DMS153 (cell line): ENCODE data around the gene LAMP2.
"Not testable (repeated sequence)": the region's sequence is repeated elsewhere in the genome, so short reads cannot be mapped to it uniquely, and the experiment has no call there.

ENCODE experiments used
- DNase-seq: peaks from one replicate; lab custom pipeline; 2025; lab: John Stamatoyannopoulos, UW

LAMP2 gene

DNA sequence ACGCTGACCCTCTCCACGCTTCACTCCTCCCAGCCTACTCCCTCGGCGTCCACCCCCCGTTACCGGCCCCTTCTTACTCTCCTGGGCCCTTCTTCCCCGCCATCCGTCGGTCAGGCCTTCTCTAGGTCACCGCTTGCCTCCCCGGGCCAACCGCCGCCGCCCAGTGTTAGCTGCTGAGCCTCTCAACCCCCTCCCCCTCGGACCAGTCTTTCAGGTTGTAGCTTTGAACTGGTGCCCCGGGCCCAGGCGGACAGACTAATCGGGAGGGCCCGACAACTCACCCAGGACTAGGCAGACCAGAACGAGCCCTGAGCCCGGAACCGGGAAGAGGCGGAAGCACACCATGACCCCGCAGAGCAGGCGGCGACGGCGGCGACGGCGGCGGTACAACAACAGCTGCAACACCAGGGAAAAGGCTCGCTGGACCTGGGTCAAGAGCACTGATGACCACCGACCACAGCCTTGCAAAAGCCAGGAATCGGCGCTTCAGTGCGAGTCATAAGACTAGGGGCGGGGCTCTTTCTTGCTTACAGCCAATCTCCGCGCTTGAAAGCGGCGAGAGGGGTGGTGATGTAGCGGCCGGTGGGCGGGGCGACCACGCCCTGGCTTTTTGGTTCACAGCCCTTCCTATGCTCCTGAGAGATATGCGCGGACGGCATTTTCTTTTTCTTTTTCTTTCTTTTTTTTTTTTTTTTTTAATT is at the start of gene LAMP2:
Gene LAMP2 (minus strand): TSS at position 472 of the 701 bp plus-strand sequence. CDS start 127 bp downstream, at position 345.
- DNase-seq = peak; percentile 84

DNA sequence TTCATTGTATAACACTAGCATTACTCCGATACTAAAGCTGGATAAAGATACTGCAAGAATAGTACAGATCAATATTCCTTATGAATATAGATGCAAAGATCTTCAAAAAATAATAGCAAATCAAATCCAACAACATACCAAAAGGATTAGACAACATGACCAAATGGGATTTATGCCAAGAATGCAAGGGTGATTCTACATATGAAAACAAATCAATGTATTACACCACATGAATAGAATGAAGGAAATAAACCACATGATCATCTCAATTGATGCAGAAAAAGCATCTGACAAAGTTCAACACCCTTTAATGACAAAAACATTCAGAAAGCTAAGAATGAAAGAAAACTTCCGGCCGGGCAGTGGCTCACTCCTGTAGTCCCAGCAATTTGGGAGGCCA is 48.8 kb upstream of the LAMP2 start:
- DNase-seq = no peak

DNA sequence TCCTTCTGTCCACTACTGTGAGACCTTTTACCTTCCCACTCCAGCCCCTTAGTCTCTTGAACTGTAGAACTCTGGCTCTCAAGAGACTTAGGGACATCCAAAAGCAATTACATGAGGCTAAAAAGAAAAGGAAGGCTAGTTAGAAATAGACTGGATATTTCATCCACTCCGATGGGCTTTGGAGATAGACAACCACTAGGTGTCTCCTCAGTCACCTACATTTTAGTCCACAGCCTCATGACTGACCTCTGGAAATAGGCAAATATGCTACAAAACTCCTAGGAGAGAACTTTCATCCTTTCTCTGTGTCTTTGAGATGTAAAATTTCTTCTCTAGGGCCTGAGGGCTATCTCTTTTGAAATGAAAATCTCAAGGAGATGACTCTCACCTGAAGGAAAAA is 45.1 kb upstream of the LAMP2 start:
- DNase-seq = no peak

DNA sequence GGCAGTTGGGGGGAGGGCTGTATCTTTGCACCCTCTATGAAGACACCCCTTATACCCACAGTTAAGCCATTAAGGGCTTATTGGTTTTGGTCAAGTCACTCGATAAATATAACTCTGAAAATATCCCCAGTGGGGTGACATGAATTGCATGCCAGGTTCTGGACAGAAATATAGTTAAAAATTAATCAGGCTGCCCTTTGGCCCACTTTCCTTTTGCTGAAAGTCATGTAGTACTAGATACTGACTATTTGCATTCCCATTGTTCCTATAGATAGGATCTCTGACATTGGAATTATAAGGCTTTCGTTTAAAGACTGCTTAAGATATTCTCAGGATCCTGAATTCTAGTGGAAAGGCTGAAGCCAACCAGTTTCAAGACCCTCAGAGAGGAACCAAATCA is 43.5 kb upstream of the LAMP2 start:
- no peak for DNase-seq

GRCh38 chrX:120512222-120512621 is 43.1 kb upstream of the LAMP2 start:
- DNase-seq = no peak

DNA sequence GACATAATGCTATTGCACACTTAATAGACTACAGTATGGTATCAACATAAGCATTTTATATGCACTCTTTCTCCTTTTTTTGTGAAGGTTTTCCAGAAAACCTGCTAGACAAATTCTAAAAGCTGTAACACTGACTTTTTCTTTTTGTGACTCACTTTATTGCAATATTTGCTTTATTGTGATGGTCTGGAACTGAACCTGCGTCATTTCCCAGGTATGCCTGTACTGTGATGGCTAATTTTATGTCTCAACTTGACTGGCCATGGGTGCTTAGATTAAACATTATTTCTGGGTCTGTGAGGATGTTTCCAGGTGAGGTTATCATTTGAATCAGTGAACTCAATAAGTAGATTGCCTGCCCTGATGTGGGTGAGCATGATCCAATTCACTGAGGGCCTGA is 35.5 kb upstream of the LAMP2 start:
- DNase-seq = no peak

DNA sequence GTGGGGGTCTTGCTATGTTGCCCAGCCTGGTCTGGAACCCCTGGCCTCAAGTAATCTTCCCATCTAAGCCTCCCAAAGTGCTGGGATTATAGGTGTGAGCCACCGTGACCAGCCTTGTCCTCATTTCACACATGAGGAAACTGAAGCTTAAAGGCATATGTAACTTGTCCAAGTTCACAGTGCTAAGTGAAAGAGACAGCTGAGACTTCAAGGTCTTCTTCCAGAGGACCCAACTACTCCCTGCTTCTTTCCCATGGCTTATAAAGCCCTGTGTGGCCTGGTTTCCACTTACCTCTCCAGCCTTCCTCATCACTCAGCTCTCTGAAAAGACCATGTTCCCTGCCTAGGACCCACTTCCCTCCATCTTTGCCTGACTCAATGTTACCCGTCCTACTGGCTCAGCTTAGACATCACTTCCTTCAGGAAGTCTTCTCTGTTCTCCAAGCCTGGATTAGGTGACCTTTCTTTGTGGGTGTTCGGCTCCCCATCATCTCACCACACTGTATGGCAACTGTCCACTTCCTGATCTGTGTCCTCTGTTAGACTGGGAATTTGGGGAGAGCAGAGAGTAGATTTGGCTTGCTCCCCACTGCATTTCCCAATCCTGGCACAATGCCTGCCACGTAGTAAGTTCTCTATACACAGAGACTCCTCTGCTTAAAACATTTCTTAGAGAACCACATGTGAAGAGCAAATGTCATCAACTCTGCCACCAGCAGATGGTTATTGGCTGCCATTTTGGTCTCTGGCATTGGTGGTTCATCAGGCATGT is 30.4 kb upstream of the LAMP2 start:
- DNase-seq = no peak

DNA sequence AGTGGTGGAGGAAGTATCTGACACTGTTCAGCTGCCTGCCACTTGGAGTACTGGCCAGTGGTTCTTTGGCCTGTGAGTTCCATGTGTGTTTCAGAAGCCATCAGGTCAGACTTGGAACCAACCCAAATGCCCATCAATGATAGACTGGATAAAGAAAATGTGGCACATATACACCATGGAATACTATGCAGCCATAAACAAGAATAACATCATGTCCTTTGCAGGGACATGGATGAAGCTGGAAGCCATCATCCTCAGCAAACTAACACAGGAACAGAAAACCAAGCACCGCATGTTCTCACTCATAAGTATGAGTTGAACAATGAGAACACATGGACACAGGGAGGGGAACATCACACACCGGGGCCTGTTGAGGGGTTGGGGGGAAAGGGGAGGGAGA is 21.0 kb upstream of the LAMP2 start:
- DNase-seq = not testable (repeated sequence)

GRCh38 chrX:120486786-120487185 is 17.7 kb upstream of the LAMP2 start:
- DNase-seq = no peak

GRCh38 chrX:120485638-120486520 is 16.8 kb upstream of the LAMP2 start:
- DNase-seq = peak; percentile 93

DNA sequence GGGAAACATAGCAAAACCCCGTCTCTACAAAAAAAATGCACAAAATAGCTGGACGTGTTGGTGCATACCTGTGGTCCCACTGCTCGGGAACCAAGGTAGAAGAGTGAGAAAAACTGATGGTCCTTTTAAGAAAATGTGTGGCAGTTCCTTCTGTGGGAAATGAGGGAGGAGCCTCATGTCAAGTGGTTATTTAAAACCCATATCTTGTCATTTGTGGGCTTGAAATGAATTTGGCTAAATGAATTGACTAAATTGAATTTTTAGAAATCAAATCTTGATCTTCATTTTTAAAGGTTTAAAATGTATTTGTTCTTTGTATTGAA is 16.2 kb upstream of the LAMP2 start:
- no peak for DNase-seq

- no peak for DNase-seq
Observed at GRCh38 chrX:120477453-120477852, 8.4 kb upstream of the LAMP2 start.

- DNase-seq = no peak
Observed at GRCh38 chrX:120476714-120477113, 7.6 kb upstream of the LAMP2 start.

DNA sequence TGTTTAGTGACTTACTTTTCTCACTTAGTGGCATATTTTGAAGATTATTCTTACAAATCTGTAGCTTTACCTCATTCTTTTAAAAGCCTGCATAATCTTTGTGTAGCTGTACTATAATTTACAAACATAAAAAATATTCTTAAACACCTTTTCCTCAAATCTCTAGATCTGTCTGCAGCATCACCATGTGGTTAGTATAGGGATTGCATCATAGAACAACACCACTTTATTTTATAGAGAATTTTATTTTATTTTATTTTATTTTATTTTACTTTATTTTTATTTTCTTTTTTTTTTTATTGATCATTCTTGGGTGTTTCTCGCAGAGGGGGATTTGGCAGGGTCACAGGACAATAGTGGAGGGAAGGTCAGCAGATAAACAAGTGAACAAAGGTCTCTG is 6.4 kb upstream of the LAMP2 start:
- DNase-seq = not testable (repeated sequence)

DNA sequence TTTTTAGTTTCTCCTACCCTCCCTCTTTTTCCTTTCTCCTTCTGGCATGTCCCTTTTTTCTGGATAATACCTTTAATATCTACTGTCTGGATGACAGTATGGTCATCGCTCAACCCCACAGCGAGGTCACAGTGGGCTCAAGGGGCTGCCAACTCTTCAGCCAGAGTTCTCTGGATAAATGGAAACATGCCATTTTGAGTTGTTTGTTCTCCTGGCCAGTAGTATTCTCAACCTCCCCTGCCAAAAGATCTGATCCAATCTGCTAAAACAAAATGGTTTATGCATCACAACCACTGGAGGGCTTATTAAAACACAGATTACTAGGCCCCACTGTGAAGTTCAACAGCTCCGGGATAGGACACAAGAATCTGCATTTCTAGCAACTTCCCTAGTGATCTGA is 5.0 kb upstream of the LAMP2 start:
- DNase-seq = no peak

- DNase-seq = not testable (repeated sequence)
Observed at GRCh38 chrX:120469657-120470056, 561 bp upstream of the LAMP2 start.

DNA sequence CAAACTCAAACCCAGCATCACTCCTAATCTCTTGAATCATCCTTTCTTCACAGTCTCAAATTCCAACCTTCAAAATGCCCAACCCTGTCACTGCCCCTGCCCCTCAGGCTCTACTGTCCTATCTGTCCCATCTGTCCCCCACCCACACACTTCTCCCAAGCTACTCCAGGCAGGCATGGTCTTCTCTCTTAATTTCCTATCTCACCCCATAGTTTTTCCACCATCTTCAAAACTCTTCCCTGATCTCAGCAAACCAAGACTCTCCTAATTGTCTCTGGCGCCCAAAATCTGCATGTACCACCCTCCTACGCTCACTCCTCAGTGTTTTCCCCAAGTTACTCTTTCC is 644 bp downstream of the LAMP2 start:
- no peak for DNase-seq

- no peak for DNase-seq
Observed at GRCh38 chrX:120468071-120468470, 1.0 kb downstream of the LAMP2 start.

GRCh38 chrX:120464411-120464810 is 4.7 kb downstream of the LAMP2 start:
- no peak for DNase-seq

GRCh38 chrX:120463241-120463640 is 5.9 kb downstream of the LAMP2 start:
- peak; percentile 11 for DNase-seq

DNA sequence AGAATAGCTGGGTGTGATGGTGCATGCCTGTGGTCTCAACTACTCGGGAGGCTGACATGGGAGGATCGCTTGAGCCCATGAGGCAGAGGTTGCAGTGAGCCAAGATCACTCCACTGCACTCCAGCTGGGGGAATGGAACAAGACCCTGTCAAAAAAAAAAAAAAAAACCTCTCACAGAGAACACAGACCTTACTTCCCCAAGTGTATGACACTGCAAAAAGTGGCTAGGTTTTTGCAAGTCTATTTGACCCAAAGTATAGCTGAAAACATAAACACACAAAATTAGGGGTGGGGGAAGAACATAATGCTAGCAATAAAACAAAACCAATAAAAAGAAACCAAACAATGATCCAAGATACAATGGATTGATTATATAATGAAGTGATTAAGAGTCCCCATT is 6.7 kb downstream of the LAMP2 start:
- DNase-seq = no peak

- DNase-seq = no peak
Observed at GRCh38 chrX:120459309-120459708, 9.8 kb downstream of the LAMP2 start.

- no peak for DNase-seq
Observed at GRCh38 chrX:120457766-120458180, 11.3 kb downstream of the LAMP2 start.
